SK-N-SH treated with all-trans-retinoic acid at 6 μM for 48 hours (cell line): ENCODE measurements around the gene KDR.

Experiments used
- ATAC-seq: fragments of 200-7000 bp; cut with Tn5 transposase; 3 replicates; pipeline ENCODE4 v1.9.1; 2020; ENCODE audit warnings: mild to moderate bottlenecking, moderate library complexity
- ARNTL ChIP-seq: fragments of 450-650 bp; formaldehyde crosslinking; IDR thresholded peaks from 2 replicates; pipeline ENCODE4 v1.5.0; 2020; ENCODE audit warnings: low read depth, mild to moderate bottlenecking, moderate library complexity, borderline replicate concordance
- BACH2 ChIP-seq: fragments of 250-450 bp; sonication (Bioruptor Pico); IDR thresholded peaks from 2 replicates; pipeline ENCODE4 v1.9.0; 2021; ENCODE audit warnings: mild to moderate bottlenecking, borderline replicate concordance
- CREB5 ChIP-seq: fragments of 250-450 bp; sonication (Bioruptor Pico); IDR thresholded peaks from 2 replicates; pipeline ENCODE4 v1.5.1; 2020; ENCODE audit warnings: low read depth, mild to moderate bottlenecking, moderate library complexity
- CSDC2 ChIP-seq: fragments of 250-450 bp; sonication (Bioruptor Pico); IDR thresholded peaks from 2 replicates; pipeline ENCODE4 v1.5.0; 2020; ENCODE audit warnings: mild to moderate bottlenecking, moderate library complexity
- CSRNP3 ChIP-seq: fragments of 250-450 bp; sonication (Bioruptor Pico); IDR thresholded peaks from 2 replicates; pipeline ENCODE4 v1.5.1; 2021; ENCODE audit warnings: mild to moderate bottlenecking, moderate library complexity
- ESRRG ChIP-seq: fragments of 250-450 bp; sonication (Bioruptor Pico); IDR thresholded peaks from 2 replicates; pipeline ENCODE4 v1.6.1; 2021; ENCODE audit warnings: mild to moderate bottlenecking
- GLIS3 ChIP-seq: fragments of 250-450 bp; sonication (Bioruptor Pico); IDR thresholded peaks from 2 replicates; pipeline ENCODE4 v1.5.0; 2020; ENCODE audit warnings: mild to moderate bottlenecking, moderate library complexity
- ISL1 ChIP-seq: fragments of 250-450 bp; sonication (Bioruptor Pico); IDR thresholded peaks from 2 replicates; pipeline ENCODE4 v2.1.2; 2022; ENCODE audit warnings: mild to moderate bottlenecking, moderate library complexity
- OSR1 ChIP-seq: fragments of 250-450 bp; sonication (Bioruptor Pico); IDR thresholded peaks from 2 replicates; pipeline ENCODE4 v1.8.0; 2022; ENCODE audit warnings: moderate library complexity, mild to moderate bottlenecking, inconsistent platforms
- PATZ1 ChIP-seq: fragments of 250-450 bp; sonication (Bioruptor Pico); IDR thresholded peaks from 2 replicates; pipeline ENCODE4 v1.8.0; 2020; ENCODE audit warnings: mild to moderate bottlenecking, moderate library complexity, borderline replicate concordance
- POU6F1 ChIP-seq: fragments of 250-450 bp; sonication (Bioruptor Pico); IDR thresholded peaks from 2 replicates; pipeline ENCODE4 v1.8.0; 2021; ENCODE audit warnings: low read depth, mild to moderate bottlenecking, moderate library complexity, borderline replicate concordance
- RARB ChIP-seq: fragments of 250-450 bp; sonication (Bioruptor Pico); IDR thresholded peaks from 2 replicates; pipeline ENCODE4 v1.8.0; 2021; ENCODE audit warnings: mild to moderate bottlenecking, moderate library complexity
- SNAI2 ChIP-seq: fragments of 250-450 bp; sonication (Bioruptor Pico); IDR thresholded peaks from 2 replicates; pipeline ENCODE4 v1.5.0; 2020; ENCODE audit warnings: mild to moderate bottlenecking, moderate library complexity
- TCF4 ChIP-seq: fragments of 250-450 bp; sonication (Bioruptor Pico); IDR thresholded peaks from 2 replicates; pipeline ENCODE4 v1.8.0; 2021; ENCODE audit warnings: mild to moderate bottlenecking, moderate library complexity, borderline replicate concordance
- TOX ChIP-seq: fragments of 250-450 bp; sonication (Bioruptor Pico); IDR thresholded peaks from 2 replicates; pipeline ENCODE4 v1.8.0; 2021; ENCODE audit warnings: mild to moderate bottlenecking, moderate library complexity, borderline replicate concordance
- TSHZ2 ChIP-seq: fragments of 250-450 bp; sonication (Bioruptor Pico); IDR thresholded peaks from 2 replicates; pipeline ENCODE4 v1.5.0; 2020; ENCODE audit warnings: mild to moderate bottlenecking, moderate library complexity
- ZFP3 ChIP-seq: fragments of 250-450 bp; sonication (Bioruptor Pico); IDR thresholded peaks from 2 replicates; pipeline ENCODE4 v1.5.0; 2020; ENCODE audit warnings: mild to moderate bottlenecking, moderate library complexity
- ZNF8 ChIP-seq: fragments of 450-650 bp; formaldehyde crosslinking; IDR thresholded peaks from 2 replicates; pipeline ENCODE4 v1.5.0; 2020; ENCODE audit warnings: mild to moderate bottlenecking, moderate library complexity

Gene KDR

GRCh38 chr4:55029321-55029720 lies 96.1 kb downstream of the KDR start:
- no peak for TF ChIP-seq POU6F1
- no peak for TF ChIP-seq GLIS3
- no peak for TF ChIP-seq PATZ1 (CRISPR knock-in tag)
- TF ChIP-seq ZFP3 (CRISPR knock-in tag): no peak
- no peak for TF ChIP-seq TSHZ2
- no peak for TF ChIP-seq CSDC2 (CRISPR knock-in tag)
- TF ChIP-seq ZNF8 (CRISPR knock-in tag): no peak
- TF ChIP-seq CSRNP3 (CRISPR knock-in tag): no peak
- TF ChIP-seq TOX (CRISPR knock-in tag): no peak
- no peak for TF ChIP-seq OSR1 (CRISPR knock-in tag)
- TF ChIP-seq RARB (CRISPR knock-in tag): no peak
- no peak for TF ChIP-seq BACH2 (CRISPR knock-in tag)
- no peak for TF ChIP-seq ESRRG (CRISPR knock-in tag)
- no peak for TF ChIP-seq TCF4 (CRISPR knock-in tag)
- TF ChIP-seq CREB5 (CRISPR knock-in tag): no peak
- no peak for TF ChIP-seq SNAI2 (CRISPR knock-in tag)
- TF ChIP-seq ARNTL: no peak
- TF ChIP-seq ISL1 (CRISPR knock-in tag): no peak
- TF ChIP-seq, all 23 proteins: peak for 0
- no peak for ATAC-seq
